ENCODE measurements around the gene PKD1. TPM values are rescaled to one million over a fixed set of nuclear protein-coding genes. Genes with fewer than 3 reads are reported as not detected.

The PKD1 gene
- total and polyA plus RNA-seq, 2 of the 13 experiments (the other 11 are each of a cell fraction or from before 2014, with no cell fraction given) = 22.1 to 23.0 TPM

GRCh38 chr16:2162676-2163118 lies 27.0 kb upstream of the PKD1 start (continued):
- no peak for TF ChIP-seq ATF4 (CRISPR knock-in tag; IDR thresholded peaks at IDR 0.05)
- TF ChIP-seq ZSCAN22 (CRISPR knock-in tag; IDR thresholded peaks at IDR 0.05) = no peak
- no peak for TF ChIP-seq FLYWCH1 (CRISPR knock-in tag; IDR thresholded peaks at IDR 0.05)
- no peak for TF ChIP-seq TCF7L2 (IDR thresholded peaks at IDR 0.05; ENCODE audit: low read depth, low read length)
- no peak for TF ChIP-seq ZNF512B (CRISPR knock-in tag; IDR thresholded peaks at IDR 0.05; ENCODE audit: borderline replicate concordance)
- TF ChIP-seq SKIL (CRISPR knock-in tag; IDR thresholded peaks at IDR 0.05; ENCODE audit: borderline replicate concordance) = no peak
- TF ChIP-seq MAX (IDR thresholded peaks at IDR 0.05) = peak; percentile 73
- TF ChIP-seq MED1 (CRISPR knock-in tag; IDR thresholded peaks at IDR 0.05) = 0 out of 2 replicates have a peak, but pooled peaks have one; percentile 33
- TF ChIP-seq RARG (CRISPR knock-in tag; IDR thresholded peaks at IDR 0.05; ENCODE audit: low read depth) = no peak
- TF ChIP-seq E2F2 (CRISPR knock-in tag; IDR thresholded peaks at IDR 0.05; ENCODE audit: borderline replicate concordance) = 0 out of 2 replicates have a peak, but pooled peaks have one; percentile 37
- no peak for TF ChIP-seq SATB2 (CRISPR knock-in tag; IDR thresholded peaks at IDR 0.05)
- no peak for TF ChIP-seq ZNF589 (CRISPR knock-in tag; conservative IDR thresholded peaks at IDR 0.05)
- TF ChIP-seq PCBP1 (IDR thresholded peaks at IDR 0.05; ENCODE audit: borderline replicate concordance, low read depth, low read length) = 0 out of 2 replicates have a peak, but pooled peaks have one; percentile 51
- TF ChIP-seq ZSCAN9 (CRISPR knock-in tag; IDR thresholded peaks at IDR 0.05; ENCODE audit: borderline replicate concordance) = 0 out of 2 replicates have a peak, but pooled peaks have one; percentile 4
- TF ChIP-seq JUN (CRISPR knock-in tag; IDR thresholded peaks at IDR 0.05) = no peak
- 0 out of 2 replicates have a peak, but pooled peaks have one; percentile 20 for TF ChIP-seq BORCS8-MEF2B (CRISPR knock-in tag; IDR thresholded peaks at IDR 0.05)
- TF ChIP-seq ZNF280B (CRISPR knock-in tag; IDR thresholded peaks at IDR 0.05; ENCODE audit: borderline replicate concordance) = no peak
- no peak for TF ChIP-seq MTF1 (CRISPR knock-in tag; IDR thresholded peaks at IDR 0.05)
- TF ChIP-seq ZNF784 (CRISPR knock-in tag; IDR thresholded peaks at IDR 0.05; ENCODE audit: borderline replicate concordance) = no peak
- TF ChIP-seq MYC (CRISPR knock-in tag; IDR thresholded peaks at IDR 0.05; ENCODE audit: borderline replicate concordance) = peak; percentile 75
